VCaP (cell line): ENCODE results near the gene RTN3.
"Not testable (repeated sequence)": the region's sequence is repeated elsewhere in the genome, so short reads cannot be mapped to it uniquely, and the experiment has no call there.

ENCODE experiments used
- H3K27ac ChIP-seq: fragments of 450-650 bp; 2 replicates; pipeline ENCODE4 v1.5.1; 2017
- CTCF ChIP-seq: fragments of 450-650 bp; conservative IDR thresholded peaks from 2 replicates; pipeline ENCODE4 v1.5.1; 2017; ENCODE audit warnings: mild to moderate bottlenecking, moderate library complexity

RTN3 gene

DNA sequence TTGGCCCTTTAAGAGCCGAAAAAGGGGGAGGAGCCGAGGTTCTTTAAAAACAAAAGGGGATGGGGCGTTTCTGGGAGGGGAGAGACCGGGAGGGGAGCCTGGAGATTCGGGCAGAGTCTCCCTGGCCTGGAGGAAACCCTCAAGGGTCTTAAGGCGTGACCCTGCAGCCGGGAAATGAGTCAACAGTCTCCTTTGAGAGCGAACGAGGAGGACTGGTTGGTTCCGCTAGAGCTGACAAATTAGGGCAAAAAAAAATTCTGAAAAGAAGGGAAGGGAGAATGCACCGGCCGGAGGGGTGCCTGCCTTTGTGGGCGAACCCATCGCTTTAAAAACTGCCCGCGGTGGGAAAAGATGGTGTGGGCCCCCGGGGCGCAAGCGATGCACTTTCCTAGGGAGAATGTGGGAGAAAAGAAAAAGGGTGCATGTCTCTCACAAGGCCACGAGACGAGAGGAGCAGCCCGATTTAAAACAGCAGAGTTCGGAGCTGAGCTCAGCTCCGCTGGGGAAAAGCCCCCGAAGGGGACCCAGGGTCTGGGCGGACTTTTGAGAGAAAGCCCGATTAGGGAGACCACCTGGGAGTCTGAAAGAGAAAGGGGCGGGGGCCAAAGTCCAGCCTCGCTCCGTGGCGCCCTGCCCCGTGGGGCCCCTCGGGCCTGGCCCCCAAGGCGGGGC lies 86.4 kb downstream of the RTN3 start:
- H3K27ac ChIP-seq, result peak overlapping the region; percentile 83
- TF ChIP-seq CTCF, result no peak

DNA sequence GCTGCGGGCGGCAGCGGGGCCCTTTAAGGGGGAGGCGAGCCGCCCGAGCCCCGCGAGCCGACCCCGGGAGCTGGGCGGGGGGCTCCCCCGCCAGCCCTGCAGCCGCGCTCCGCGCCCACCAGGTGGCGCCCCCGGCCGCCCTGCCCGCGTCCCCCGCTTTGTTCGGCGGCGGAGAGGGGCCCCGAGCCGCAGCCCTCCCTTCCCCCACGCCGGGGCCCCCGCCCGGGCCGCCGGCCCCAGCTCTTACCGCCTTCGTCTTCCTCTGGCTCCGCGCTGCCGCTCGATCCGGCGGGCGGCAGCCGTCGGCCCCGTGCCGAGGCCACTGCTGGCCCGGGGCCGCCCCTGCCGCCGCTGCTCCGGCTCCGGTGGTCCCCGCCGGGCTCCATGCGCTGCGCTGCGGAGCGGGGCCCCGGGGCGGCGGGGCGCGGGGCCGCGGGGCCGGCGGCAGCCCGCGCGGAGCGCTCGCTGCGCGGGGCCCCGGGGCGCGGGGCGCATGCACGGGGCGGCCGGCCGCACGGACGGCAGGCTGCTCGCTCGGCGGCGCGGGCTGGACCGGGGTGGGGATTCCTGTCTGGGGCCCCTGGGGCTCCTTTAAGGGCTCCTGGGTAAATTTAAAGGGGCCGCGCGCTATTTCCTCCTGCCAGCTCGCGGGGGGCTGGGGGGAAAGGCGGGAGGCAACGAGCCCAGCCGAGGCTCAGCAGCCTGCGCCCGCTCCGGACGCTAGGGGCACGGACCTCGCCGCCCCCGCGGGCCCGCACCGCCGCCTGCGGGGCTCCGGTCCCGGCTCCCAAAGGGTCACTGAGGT lies 87.1 kb downstream of the RTN3 start, which contains the start of gene ZFTA:
Gene ZFTA, minus strand, starts transcription at position 539 of the 805 bp plus-strand sequence. Its CDS starts 153 bp downstream, at position 386.
- peak within 1 kb of the TSS; percentile 83 for H3K27ac ChIP-seq
- peak; percentile 100 for TF ChIP-seq CTCF

- H3K27ac ChIP-seq, result peak overlapping the region; percentile 83; the same call in 1 of the 2 replicates
Measured at GRCh38 chr11:63769042-63769713, 87.9 kb downstream of the RTN3 start.

GRCh38 chr11:63769714-63770455 lies 88.6 kb downstream of the RTN3 start:
- TF ChIP-seq CTCF, result no peak
- no peak overlapping the region for H3K27ac ChIP-seq

More at GRCh38 chr11:63769042-63769713, 87.9 kb downstream of the RTN3 start:
- TF ChIP-seq CTCF, result no peak

DNA sequence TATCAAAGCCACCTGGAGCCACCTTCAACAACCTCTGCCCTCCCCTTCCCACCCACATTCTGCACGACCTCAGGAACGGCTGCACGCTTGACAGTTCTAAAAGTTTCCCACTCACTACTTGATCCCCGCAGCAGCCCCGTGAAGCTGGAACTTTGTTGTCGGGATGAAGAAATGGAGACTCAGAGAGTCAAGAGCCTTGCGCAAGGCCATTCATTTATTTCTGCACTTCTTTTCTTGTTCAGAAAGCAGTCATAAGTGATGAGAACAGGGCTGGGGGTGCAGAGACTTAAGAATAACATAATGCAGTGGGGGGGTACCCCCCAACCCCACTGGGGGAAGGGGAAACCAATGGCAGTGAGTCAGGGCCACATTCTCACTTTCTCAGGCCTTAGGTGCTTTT lies 89.5 kb downstream of the RTN3 start:
- TF ChIP-seq CTCF, result no peak
- H3K27ac ChIP-seq, result no peak overlapping the region

GRCh38 chr11:63771741-63772318 lies 90.5 kb downstream of the RTN3 start:
- not testable (repeated sequence) for H3K27ac ChIP-seq

DNA sequence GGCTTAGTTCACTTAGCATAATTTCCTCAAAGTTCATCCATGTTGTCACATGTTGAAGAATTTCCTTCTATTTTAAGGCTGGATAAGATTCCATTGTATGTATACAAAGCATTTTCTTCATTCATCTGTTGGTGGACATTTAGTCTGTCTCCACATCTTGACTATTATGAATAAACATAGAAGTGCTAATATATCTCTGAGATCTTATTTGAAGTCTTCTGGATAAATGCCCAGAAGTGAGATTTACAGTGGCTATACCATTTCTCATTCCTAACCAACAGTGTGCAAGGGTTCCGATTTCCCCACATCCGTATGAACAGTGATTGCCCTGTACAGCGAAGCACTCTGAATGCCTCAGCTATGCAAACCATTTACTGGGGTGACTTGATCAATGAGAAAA lies 93.9 kb downstream of the RTN3 start:
- H3K27ac ChIP-seq, result peak overlapping the region; percentile 1; the same call in 1 of the 2 replicates
- TF ChIP-seq CTCF, result no peak
